Ishikawa (cell line): Measurements from ENCODE around the gene TRABD.

Source experiments
- CEBPB ChIP-seq: IDR thresholded peaks from 2 replicates; pipeline ENCODE4 v1.6.1; 2012
- EGR1 ChIP-seq: IDR thresholded peaks from 2 replicates; pipeline ENCODE4 v1.6.1; 2012
- FOXM1 ChIP-seq: IDR thresholded peaks from 2 replicates; pipeline ENCODE4 v1.6.1; 2012; ENCODE audit warnings: low read depth, borderline replicate concordance
- MAX ChIP-seq: IDR thresholded peaks from 2 replicates; pipeline ENCODE4 v1.6.1; 2012
- RAD21 ChIP-seq: IDR thresholded peaks from 2 replicates; pipeline ENCODE4 v1.6.1; 2012; ENCODE audit warnings: low read depth
- TAF1 ChIP-seq: IDR thresholded peaks from 2 replicates; pipeline ENCODE4 v1.6.1; 2012; ENCODE audit warnings: low read depth, mild to moderate bottlenecking
- TCF12 ChIP-seq: IDR thresholded peaks from 2 replicates; pipeline ENCODE4 v1.6.1; 2012; ENCODE audit warnings: low read depth
- TF ChIP-seq, protein P1 (sequence below): IDR thresholded peaks from 2 replicates; pipeline ENCODE4 v1.6.1; 2012; ENCODE audit warnings: low read depth, mild to moderate bottlenecking
- TF ChIP-seq, protein P2 (sequence below): IDR thresholded peaks from 2 replicates; pipeline ENCODE4 v1.6.1; 2012

DNA sequence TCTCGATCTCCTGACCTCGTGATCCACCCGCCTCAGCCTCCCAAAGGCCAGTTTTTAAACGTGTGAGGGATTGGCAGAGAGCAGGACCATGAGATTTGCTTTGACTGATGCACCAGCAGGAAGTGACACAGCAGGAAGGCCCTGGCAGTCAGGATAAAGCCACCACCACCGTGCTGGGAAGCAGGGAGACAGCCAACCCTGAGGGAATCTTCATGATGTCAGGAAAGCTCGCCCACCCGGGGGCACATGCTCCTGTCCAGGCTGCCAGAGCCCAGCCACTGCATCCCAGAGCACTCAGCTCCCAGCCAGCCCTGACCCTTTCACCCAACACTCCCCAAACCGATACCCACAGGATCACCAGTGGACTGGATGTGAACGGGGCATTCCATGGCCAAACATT lies 53.0 kb downstream of the TRABD start:
- TF ChIP-seq EGR1 = no peak
- TF ChIP-seq, protein P1, sequence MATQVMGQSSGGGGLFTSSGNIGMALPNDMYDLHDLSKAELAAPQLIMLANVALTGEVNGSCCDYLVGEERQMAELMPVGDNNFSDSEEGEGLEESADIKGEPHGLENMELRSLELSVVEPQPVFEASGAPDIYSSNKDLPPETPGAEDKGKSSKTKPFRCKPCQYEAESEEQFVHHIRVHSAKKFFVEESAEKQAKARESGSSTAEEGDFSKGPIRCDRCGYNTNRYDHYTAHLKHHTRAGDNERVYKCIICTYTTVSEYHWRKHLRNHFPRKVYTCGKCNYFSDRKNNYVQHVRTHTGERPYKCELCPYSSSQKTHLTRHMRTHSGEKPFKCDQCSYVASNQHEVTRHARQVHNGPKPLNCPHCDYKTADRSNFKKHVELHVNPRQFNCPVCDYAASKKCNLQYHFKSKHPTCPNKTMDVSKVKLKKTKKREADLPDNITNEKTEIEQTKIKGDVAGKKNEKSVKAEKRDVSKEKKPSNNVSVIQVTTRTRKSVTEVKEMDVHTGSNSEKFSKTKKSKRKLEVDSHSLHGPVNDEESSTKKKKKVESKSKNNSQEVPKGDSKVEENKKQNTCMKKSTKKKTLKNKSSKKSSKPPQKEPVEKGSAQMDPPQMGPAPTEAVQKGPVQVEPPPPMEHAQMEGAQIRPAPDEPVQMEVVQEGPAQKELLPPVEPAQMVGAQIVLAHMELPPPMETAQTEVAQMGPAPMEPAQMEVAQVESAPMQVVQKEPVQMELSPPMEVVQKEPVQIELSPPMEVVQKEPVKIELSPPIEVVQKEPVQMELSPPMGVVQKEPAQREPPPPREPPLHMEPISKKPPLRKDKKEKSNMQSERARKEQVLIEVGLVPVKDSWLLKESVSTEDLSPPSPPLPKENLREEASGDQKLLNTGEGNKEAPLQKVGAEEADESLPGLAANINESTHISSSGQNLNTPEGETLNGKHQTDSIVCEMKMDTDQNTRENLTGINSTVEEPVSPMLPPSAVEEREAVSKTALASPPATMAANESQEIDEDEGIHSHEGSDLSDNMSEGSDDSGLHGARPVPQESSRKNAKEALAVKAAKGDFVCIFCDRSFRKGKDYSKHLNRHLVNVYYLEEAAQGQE = no peak
- TF ChIP-seq TCF12 = no peak
- TF ChIP-seq RAD21 = no peak
- TF ChIP-seq MAX = no peak
- TF ChIP-seq CEBPB = no peak
- TF ChIP-seq FOXM1 = no peak
- no peak for TF ChIP-seq TAF1
- TF ChIP-seq, protein P2, sequence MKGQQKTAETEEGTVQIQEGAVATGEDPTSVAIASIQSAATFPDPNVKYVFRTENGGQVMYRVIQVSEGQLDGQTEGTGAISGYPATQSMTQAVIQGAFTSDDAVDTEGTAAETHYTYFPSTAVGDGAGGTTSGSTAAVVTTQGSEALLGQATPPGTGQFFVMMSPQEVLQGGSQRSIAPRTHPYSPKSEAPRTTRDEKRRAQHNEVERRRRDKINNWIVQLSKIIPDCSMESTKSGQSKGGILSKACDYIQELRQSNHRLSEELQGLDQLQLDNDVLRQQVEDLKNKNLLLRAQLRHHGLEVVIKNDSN = no peak
